CD4-positive, alpha-beta T cell treated with Interleukin-10 for 1 hour (primary cell): ENCODE measurements around the gene CKMT1A.
"Not testable (repeated sequence)": the region's sequence is repeated elsewhere in the genome, so short reads cannot be mapped to it uniquely, and the experiment has no call there.

ENCODE experiments used
- DNase-seq: peaks from one replicate; pipeline ENCODE4 v3.0.0-alpha.2; 2020

The CKMT1A gene

GRCh38 chr15:43693148-43694022 lies at the start of gene CKMT1A:
CKMT1A (plus strand) TSS chr15:43693859; CDS start chr15:43694051, 192 bp downstream.
- DNase-seq: not testable (repeated sequence)

- DNase-seq: no peak
Observed at GRCh38 chr15:43648649-43649429, 44.8 kb upstream of the CKMT1A start, which contains the start of gene CATSPER2. CATSPER2 (minus strand) TSS chr15:43648844; CDS start chr15:43648061, 783 bp downstream.

- DNase-seq: not testable (repeated sequence)
Observed at GRCh38 chr15:43649430-43649926, 44.2 kb upstream of the CKMT1A start.

DNA sequence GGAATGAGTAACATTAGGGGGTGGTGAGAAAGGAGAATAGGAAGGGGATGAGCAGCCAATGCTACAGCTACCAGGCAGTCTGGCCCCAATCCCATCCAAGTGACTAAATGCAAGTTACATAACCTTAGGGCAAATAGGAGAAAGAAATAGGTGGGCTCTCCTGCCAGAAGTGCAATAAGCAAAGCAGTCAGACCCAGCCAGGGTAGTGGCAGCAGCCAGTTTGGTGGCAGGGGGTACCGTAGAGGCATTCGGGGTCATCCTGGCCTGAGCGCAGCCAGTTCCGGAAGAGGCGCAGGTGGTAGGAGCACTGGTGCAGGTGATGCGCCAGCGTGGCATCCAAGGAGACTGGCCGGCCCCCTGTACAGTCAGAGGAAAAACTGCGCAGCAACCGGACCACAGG lies 33.9 kb upstream of the CKMT1A start:
- not testable (repeated sequence) for DNase-seq

DNA sequence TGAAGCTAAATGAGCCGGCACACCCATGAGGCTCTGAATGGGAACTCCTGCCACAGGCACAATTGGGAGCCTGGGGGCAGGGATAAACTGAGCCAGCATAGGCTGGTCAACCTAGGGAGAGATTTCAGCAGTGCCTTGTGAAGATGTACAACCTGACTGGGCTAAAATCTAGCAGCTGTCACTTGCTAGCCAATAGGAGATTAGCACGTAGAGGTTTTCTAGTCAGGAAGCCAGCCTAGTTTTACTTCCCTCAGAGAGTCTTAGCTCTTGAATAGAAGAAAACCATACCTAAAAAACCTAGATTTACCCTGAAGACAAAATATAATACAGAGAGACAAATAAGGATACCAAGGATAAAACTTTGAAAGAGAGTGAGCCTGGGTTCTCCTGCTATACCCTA lies 31.4 kb upstream of the CKMT1A start:
- DNase-seq: not testable (repeated sequence)

DNA sequence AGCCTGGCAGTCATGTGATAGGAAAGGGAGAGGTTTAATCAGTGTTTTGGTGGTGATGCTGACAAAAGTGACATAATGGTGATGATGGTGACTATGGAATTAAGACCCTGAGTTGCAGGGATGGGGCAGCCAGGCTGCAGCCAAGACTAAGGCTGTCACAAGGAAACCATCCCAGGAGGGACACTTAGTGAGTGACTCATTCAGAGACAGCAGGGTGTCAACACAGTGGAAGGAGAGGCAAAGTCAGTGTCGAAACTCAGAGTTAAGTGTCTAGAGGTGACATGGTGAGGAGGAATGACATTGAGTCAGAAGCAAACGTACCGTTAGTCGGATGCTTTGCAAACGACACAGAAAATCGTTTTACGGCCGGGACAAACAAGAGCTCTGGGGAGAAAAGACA lies 30.3 kb upstream of the CKMT1A start:
- DNase-seq: not testable (repeated sequence)

- DNase-seq: not testable (repeated sequence)
Observed at GRCh38 chr15:43666177-43666576, 27.5 kb upstream of the CKMT1A start.

DNA sequence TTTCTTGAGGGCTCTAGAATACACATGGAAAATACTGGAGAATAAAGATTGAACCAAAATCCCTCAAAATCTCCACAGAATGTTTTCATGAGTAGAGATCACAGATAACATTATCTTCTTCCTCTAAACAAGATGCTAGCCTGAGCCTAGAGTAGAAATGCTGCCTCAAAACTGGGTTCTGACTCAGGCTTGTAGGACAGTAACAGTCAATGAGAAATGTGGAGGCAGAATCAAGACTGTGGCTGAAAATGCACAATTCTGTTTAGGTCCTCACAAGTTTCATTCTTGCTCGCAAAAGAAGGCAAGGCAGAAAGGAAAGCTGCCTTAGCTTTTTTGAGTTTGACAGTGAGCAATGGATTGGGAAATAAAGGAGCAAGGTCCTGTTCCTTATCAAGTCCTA lies 19.5 kb upstream of the CKMT1A start:
- not testable (repeated sequence) for DNase-seq

DNA sequence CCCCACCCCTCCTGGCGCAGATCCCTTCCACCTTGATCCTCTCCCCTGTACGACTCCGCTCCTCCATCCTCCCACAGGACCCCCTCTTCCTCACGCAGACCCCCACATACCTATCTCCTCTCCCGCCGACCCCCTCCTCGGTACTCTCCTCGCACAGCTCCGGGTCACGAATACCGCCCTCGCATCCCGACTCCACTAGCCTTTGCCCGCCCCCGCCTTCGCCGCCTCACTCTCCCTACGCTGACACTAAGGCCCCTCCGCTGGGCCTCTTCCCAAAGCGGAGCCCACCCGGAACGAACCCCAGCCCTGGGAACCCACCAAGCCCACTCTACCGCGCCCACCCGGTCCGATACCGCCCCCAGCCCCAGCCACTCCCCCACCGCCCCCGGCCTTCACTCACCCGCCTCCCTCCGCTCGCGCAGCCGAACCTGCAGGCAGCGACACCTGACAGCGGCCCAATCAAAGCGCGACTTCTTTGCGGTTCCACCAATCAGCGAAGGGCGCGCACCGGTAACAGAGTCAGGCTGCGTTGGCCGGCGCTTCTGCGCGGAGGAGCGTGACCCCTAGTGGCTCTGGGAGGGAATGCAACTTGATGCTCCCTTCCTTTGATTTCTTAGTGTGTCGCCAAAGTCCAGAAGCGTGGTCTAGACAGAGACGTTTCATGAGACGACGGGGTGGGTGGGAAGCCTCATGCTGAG lies 3.9 kb upstream of the CKMT1A start:
- not testable (repeated sequence) for DNase-seq

- not testable (repeated sequence) for DNase-seq
Observed at GRCh38 chr15:43692679-43693078, 980 bp upstream of the CKMT1A start.

DNA sequence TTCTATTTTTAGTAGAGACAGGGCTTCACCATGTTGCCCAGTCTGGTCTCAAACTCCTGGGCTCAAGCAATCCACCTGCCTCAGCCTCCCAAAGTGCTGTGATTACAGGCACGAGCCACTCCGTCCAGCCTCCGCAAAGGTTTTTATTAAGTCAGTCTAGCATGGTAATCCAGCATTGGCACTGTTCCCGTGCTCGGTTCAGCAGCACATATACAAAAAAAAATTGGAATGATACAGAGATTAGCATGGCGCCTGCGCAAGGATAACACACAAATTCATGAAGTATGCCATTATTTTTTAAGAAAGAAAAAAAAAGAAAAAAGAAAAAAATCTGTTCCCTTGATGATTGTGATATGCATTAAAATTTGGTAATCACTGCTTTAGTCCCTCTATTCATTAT lies 8.5 kb downstream of the CKMT1A start:
- no peak for DNase-seq

DNA sequence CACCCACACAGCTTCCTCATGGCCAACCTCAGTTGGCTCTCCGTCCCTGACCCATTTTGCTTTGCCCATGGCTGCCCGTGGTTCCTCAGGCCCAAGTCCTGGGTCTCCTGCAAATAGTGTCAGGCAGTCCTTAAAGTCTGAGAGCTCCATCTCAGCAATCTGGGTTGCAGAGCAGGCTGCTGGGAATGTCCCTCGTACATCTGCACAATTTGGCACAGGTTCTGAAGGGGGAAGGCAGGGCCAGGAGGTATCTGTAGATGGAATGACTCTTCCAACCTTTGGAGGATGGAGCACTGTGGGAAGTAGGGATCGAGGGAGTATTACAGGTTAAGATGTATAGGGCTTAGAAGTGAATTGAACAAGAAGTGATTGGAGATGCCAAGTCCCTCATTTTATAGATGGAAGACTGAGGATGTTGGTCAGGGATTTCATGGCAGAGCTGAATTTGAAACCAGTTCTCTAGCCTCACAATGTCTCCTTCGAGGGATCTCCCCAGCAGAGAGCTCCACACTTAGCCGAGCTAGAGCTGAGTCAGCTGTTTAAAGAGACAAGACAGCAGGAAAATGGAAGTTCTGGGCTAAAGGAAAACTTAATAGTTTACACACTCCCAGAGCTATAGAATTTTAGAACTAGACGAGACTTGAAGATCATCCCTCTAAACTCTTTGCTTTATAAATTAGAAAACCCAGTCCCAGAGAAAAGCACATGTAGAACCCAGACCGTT lies 9.2 kb downstream of the CKMT1A start:
- no peak for DNase-seq

DNA sequence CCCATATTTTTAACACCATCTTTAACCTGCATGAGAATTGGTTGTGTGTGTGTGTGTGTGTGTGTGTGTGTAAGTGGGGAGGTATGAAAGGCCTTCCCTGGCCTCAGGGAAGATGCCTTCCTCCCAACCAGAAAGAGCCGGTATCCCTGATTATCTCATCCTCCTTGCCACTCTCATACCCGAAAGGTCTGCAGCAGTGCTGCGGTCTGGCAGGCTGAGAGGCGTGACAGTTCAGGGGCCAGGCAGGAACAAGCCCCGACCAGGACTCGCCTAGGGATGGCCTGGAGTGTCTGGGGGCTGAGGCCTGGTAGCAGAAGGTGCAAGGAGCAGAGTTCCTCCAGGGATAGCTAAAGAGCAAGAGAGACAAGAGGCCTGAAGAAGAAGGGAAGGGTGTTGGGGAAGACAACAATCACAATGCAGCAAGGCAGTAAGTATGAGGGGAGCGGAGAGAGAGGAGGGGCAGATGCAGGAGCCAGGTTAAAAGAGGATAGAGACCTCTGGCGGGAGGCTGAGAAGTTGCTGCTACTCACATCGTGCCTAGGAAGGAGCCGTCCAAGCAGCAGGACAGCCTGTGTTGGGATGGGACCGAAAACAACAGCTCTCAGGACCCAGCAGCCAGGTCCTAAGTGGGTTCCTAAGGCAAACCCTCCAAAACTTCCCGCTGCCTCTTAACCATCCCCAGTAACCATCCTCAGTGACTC lies 16.9 kb downstream of the CKMT1A start:
- not testable (repeated sequence) for DNase-seq

GRCh38 chr15:43723151-43723550 lies 29.5 kb downstream of the CKMT1A start:
- DNase-seq: no peak

- not testable (repeated sequence) for DNase-seq
Observed at GRCh38 chr15:43726306-43726705, 32.6 kb downstream of the CKMT1A start.

DNA sequence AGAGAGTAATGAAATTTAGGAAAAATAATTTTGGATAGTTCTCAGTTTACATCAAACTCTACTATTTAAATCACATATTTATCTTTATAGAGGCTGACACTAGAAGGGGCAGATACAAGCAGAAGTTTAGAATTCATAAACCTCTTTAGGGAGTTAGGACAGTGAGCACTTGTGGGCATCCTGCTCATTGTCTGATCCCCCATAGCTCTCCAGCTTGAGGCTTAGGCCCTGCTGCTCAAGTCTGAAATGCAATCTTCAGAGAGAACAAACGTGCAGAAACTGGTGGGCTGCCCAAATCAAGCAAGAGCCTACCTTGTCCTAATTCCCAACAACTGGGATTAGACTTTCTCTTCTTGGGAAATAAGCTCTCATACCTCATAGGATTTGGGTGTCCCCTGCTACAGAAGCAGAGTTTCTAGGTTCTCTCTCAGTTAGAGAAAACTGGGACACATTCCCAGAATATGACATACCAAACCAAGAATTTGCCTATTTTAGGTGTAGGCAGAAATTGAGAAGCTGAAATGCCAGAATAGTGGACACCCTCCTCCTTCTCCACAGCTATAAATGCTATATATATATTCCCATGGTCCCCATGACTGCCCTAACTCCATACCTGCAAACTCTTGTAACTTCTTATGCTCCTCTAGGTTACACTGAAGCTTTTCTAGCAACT lies 34.5 kb downstream of the CKMT1A start:
- not testable (repeated sequence) for DNase-seq

- DNase-seq: no peak
Observed at GRCh38 chr15:43735416-43735815, 41.8 kb downstream of the CKMT1A start.

- DNase-seq: peak; percentile 89
Observed at GRCh38 chr15:43746245-43746902, 52.7 kb downstream of the CKMT1A start, which contains the start of gene PDIA3. PDIA3 (plus strand) TSS chr15:43746438; CDS start chr15:43746540, 102 bp downstream.

GRCh38 chr15:43746903-43747309 lies 53.2 kb downstream of the CKMT1A start:
- peak; percentile 38 for DNase-seq

DNA sequence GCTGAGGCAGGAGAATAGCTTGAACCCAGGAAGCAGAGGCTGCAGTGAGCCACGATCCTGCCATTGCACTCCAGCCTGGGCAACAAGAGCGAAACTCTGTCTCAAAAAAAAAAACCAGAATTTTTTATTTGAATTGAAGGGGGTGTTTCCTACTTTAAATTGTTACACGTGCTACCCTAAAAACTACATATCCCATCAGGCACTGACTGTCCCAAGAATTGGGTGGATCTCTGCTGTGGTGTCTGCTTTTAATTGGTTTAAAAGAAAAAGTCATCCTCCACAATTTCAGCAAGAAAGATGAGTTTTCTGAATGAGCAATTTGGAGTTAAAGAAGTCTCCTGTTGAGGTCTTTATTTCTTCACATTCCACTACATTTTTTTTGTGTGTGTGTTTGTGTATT lies 54.7 kb downstream of the CKMT1A start:
- DNase-seq: peak; percentile 58
